Hepatocyte (in vitro differentiated cells): ENCODE results near the gene EME2.

Experiments used
- CTCF ChIP-seq: fragments of 200-600 bp; sonication (generic); IDR thresholded peaks from 2 replicates; pipeline ENCODE4 v1.5.1; 2016; ENCODE audit warnings: antibody characterized with exemption, mild to moderate bottlenecking; ENCODE audit not compliant: poor library complexity
- EZH2 ChIP-seq: fragments of 200-600 bp; sonication (generic); IDR thresholded peaks from 2 replicates; pipeline ENCODE4 v1.6.1; 2016; ENCODE audit warnings: antibody characterized with exemption, mild to moderate bottlenecking, borderline replicate concordance

GRCh38 chr16:1746693-1747195, 25.9 kb upstream of the EME2 start:
- TF ChIP-seq CTCF (no peak), EZH2 (no peak)
